GM10847 (cell line): ENCODE results near the gene ZC2HC1B.

Experiments used
- POLR2A ChIP-seq: IDR thresholded peaks from 2 replicates; pipeline ENCODE4 v1.6.1; 2011; ENCODE audit not compliant: insufficient read length; ENCODE audit errors: extremely low read depth

ZC2HC1B gene

GRCh38 chr6:143863771-143864170 is 503 bp upstream of the ZC2HC1B start:
- TF ChIP-seq POLR2A, result no peak

- TF ChIP-seq POLR2A, result no peak
These were observed 3.0 kb downstream of the ZC2HC1B start for GRCh38 chr6:143867236-143867635.

- TF ChIP-seq POLR2A, result no peak
These were observed 7.9 kb downstream of the ZC2HC1B start for GRCh38 chr6:143872201-143872600.

GRCh38 chr6:143877584-143878271 is 13.5 kb downstream of the ZC2HC1B start:
- no peak for TF ChIP-seq POLR2A

GRCh38 chr6:143878272-143878760 is 14.0 kb downstream of the ZC2HC1B start:
- TF ChIP-seq POLR2A, result no peak

GRCh38 chr6:143880412-143880811 is 16.1 kb downstream of the ZC2HC1B start:
- TF ChIP-seq POLR2A, result no peak

GRCh38 chr6:143882401-143882930 is 18.2 kb downstream of the ZC2HC1B start:
- no peak for TF ChIP-seq POLR2A

- TF ChIP-seq POLR2A, result no peak
These were observed 20.1 kb downstream of the ZC2HC1B start for GRCh38 chr6:143884216-143884900.

GRCh38 chr6:143885116-143885515 is 20.8 kb downstream of the ZC2HC1B start:
- no peak for TF ChIP-seq POLR2A

- no peak for TF ChIP-seq POLR2A
These were observed 30.4 kb downstream of the ZC2HC1B start for GRCh38 chr6:143894655-143895054.

- no peak for TF ChIP-seq POLR2A
These were observed 32.0 kb downstream of the ZC2HC1B start for GRCh38 chr6:143896126-143896860.

GRCh38 chr6:143900358-143900757 is 36.1 kb downstream of the ZC2HC1B start:
- TF ChIP-seq POLR2A, result no peak

- no peak for TF ChIP-seq POLR2A
These were observed 37.8 kb downstream of the ZC2HC1B start for GRCh38 chr6:143901885-143902750.

- no peak for TF ChIP-seq POLR2A
These were observed 38.6 kb downstream of the ZC2HC1B start for GRCh38 chr6:143902827-143903226.

GRCh38 chr6:143911028-143911427 is 46.8 kb downstream of the ZC2HC1B start:
- TF ChIP-seq POLR2A, result no peak
